Activated CD4-positive, CD25-positive, alpha-beta regulatory T cell treated with anti-CD3 and anti-CD28 coated beads, Interleukin-2, amount 50 U/mL, for 24 hours (primary cell): ENCODE measurements around the gene SPATA6L.

Source experiments
- ATAC-seq, 2 donors: fragments of 150-1000 bp; cut with Tn5 transposase; one replicate each; pipeline ENCODE4 v1.10.0; 2021; ENCODE audit warnings: mild to moderate bottlenecking in 1 of 2, moderate library complexity in 1 of 2

The SPATA6L gene, protein sequence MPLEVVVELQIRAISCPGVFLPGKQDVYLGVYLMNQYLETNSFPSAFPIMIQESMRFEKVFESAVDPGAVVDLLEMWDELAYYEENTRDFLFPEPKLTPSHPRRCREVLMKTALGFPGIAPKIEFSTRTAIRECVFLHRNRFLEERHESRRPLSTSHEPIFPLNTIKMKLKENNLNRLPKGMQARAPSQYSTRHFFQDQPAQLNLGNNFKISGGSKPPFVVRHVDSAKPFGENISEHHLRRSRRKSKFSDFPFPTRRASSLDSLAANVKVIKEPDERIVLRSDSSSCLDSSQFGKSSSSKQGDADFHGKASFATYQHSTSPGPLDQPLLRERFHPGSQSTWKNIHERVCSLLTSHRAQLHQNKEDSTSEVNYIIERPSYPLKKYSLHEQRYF

DNA sequence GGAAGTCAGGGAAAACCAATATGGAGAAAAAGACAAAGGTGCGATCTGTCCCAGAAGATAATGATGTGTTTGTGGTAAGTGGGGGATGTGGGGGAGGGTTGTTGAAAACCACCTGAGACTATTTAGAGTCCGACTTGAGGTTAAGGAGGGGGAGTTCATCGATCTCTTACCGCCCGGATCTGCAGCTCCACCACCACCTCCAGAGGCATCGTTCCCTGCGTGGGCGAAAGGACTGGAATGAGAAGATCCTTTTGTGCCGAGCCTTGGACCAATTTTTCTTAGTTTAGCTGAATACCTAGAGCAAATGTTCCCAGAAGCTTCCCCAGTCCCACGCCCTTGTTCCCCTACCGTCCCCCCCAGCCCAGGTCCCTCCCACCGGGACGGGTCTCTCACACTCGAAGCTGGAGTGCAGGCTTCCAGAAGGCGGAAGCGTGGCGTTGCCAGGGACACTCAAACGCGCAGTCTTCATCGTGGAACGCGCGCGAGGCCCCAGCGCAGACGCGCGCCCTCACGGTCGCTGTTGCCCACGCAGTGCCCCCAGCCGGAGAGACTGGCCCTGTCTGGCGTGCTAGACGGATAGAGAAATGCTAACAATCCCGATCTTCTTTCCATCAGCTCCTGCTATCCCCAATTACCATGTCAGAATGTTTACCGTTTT lies at the start of gene SPATA6L:
TSS of gene SPATA6L (minus strand) at position 439 of the 658 bp plus-strand sequence. CDS start at position 209, 230 bp downstream.
- ATAC-seq, result peak; percentile 23 to 39

- ATAC-seq, result no peak
Observed at GRCh38 chr9:4714266-4715016, 48.2 kb upstream of the SPATA6L start.

DNA sequence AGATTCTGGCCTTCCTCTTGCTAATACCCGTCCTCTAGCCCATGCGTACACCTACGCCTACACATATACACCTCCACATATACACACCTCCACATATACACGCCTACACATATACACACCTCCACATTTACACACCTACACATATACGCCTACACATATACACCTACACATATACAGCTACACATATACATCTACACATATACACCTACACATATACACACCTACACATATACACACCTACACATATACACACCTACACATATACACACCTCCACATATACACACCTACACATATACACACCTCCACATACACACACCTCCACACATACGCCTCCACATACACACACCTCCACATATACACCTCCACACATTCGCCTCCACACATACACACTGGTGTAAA lies 47.6 kb upstream of the SPATA6L start:
- ATAC-seq, result no peak

DNA sequence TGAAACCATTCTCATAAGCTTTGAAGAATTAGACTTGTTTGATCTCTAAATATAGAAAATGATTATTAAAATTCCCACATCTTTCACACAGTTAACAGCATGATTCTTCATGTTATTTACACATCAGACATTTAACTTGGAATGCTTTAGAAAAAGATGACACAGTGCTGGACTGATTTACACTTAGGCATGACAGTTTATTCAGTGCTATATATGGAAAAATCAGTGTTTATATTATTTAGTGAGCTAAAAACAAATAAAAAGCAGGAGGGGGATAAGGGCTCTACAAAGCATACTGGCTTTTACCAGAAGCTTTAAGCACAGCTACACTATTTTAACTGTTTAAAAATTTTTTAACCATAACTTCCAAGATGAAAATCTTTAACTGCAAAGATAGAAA lies 43.1 kb upstream of the SPATA6L start:
- no peak for ATAC-seq

- ATAC-seq, result no peak
Observed at GRCh38 chr9:4706971-4707622, 40.8 kb upstream of the SPATA6L start.

DNA sequence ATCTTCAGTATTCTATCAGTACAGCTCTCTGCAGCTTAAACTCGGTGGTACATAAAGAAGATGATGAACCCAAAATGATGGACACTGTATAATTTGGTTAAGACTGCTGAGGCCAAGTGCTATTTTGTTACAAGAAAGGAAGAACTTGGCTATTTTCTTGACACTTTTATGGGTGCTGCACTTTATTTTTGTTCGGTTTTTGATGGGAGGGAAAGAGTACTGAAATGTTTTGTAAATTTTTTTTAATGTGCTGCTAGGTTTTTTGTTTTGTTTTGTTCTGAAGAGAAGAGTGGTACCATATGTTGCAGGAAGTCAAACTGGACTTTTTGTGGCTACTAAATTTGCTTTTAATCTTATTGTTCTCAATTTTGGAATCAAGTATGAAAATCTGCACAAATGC lies 39.7 kb upstream of the SPATA6L start:
- ATAC-seq, result no peak

- peak; percentile 94 to 98 for ATAC-seq
Observed at GRCh38 chr9:4704129-4704528, 37.8 kb upstream of the SPATA6L start.

DNA sequence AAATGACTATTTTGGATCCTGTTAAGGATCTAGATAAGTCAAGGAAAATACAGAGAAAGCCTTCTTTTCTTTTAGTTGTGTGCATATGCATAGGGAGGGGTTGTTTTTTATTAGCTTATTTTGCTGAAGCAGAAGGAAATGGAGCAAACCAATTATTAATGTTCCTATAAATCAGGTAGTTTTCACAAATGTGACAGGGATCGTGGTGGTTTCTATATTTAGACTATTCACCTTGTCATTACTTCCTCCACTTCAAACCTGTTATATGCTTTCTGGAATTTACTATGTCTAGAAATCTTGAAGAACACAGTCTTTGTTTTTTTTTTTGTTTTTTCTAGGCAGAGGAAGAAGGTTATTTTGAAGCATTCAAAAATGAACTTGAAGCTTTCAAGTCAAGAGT lies 35.2 kb upstream of the SPATA6L start:
- no peak for ATAC-seq

- no peak for ATAC-seq
Observed at GRCh38 chr9:4700932-4701331, 34.7 kb upstream of the SPATA6L start.

GRCh38 chr9:4700091-4700490 lies 33.8 kb upstream of the SPATA6L start:
- ATAC-seq, result no peak

DNA sequence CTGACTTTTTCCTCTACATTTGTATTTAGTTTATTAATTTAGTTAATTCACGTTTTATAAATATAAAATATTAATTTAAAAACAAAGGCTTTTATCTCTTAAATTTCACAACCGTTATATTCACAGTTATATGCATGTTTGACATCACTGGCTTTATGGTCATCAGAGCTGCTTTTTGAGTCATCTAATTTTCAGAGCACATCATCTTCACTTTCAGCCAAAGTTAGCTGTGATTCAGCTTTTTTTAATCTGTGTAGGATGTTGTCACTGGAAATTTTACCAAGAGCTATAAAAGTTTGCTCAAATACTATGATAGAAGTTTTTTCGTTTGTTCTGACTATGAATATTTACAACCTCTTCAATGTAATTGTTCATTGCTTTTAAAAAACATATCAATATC lies 25.5 kb upstream of the SPATA6L start:
- peak; percentile 64 to 72 for ATAC-seq

- ATAC-seq, result no peak
Observed at GRCh38 chr9:4690144-4690543, 23.9 kb upstream of the SPATA6L start.

GRCh38 chr9:4689687-4690104 lies 23.4 kb upstream of the SPATA6L start:
- ATAC-seq, result peak; percentile 63 to 76

- no peak for ATAC-seq
Observed at GRCh38 chr9:4689021-4689420, 22.7 kb upstream of the SPATA6L start.

DNA sequence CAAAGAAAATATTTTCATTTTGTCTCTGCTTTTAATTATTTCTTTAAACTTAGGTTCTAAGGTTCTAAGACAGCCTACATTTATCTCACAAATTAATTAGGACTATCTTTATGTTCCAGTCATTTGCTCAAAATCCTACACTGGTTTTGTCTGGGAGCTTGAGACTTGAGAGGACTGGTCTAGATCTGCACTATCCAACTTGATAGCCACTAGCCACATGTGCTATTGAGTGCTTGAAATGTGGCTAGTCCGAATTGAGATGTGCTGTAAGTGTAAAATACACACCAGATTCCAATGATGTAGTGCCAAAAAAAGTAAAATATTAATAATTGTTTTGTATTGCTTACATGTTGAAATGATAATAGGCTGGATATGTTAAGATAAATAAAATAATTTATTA lies 20.3 kb upstream of the SPATA6L start:
- no peak for ATAC-seq

GRCh38 chr9:4686112-4686511 lies 19.8 kb upstream of the SPATA6L start:
- ATAC-seq, result peak; percentile 55 to 57

- ATAC-seq, result no peak
Observed at GRCh38 chr9:4684820-4685219, 18.5 kb upstream of the SPATA6L start.

GRCh38 chr9:4680750-4681149 lies 14.5 kb upstream of the SPATA6L start:
- ATAC-seq, result no peak

DNA sequence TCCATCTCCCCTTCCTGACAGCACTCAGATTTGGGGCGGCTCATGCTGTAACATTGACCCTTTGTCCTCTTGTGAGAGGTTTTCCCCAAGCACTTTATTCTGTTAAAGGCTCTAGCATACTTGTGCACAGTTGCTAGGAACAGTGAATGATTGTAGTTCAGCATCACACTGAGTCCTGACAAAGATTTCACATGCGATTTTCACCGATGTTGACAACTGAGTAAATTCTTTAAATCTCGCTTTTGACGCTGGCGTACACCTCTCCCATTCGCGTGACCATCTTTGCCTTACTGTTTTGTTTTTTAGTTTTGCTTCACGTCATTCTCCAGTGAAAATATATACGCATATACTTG lies 13.9 kb upstream of the SPATA6L start:
- ATAC-seq, result no peak

DNA sequence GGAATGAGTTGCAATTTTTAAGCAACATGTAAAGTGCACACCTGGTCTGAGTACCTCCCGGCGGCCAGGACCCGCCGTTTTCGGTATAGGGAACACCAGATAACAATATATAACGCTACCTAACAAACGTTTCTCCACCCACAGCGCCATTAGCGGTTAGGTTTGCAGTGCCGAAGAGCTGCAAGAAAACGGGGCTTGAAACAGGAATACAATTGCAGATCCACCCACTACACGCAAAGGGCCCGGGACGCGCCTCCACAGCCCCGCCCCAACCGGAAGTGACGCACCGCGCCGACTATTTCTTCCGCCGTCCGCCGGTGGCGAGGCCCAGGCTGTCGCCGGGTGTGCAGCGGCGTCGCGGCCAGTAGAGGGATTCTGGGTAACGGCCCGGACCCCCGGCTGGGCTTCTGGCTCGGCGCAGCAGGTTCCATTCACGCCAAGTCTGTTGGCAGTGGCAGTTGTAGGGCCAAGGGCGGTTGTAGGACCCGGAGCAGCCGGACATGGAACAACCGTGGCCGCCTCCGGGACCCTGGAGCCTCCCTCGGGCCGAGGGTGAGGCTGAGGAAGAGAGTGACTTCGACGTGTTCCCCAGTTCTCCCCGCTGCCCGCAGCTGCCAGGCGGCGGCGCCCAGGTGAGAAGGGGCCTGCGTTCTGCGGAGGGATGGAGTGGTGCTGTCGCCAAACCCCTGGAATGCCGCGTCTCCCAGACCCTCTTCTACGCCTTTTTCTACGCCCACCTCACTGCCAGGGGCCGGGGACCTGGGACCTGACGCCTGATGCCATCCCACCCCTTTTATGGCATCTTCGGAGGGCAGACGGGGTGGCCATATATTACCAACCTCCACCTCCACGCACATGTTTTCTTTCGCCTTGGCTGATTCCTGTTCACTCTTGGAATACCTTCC lies 13.2 kb upstream of the SPATA6L start, which contains the start of gene CDC37L1:
TSS of gene CDC37L1 (plus strand) at position 302 of the 905 bp plus-strand sequence. CDS start at position 501, 199 bp downstream.
- peak; percentile 97 to 98 for ATAC-seq

GRCh38 chr9:4678679-4679267 lies 12.5 kb upstream of the SPATA6L start:
- peak; percentile 4 to 7 for ATAC-seq
